Activated CD4-positive, alpha-beta T cell treated with anti-CD3 and anti-CD28 coated beads, Interleukin-2, amount 10 ng/mL, durations not matched to agents 7 days and 5 days (primary cell): ENCODE data around the gene S100A5. TPM values are rescaled to one million over a fixed set of nuclear protein-coding genes. Genes with fewer than 3 reads are reported as not detected.
"Not testable (repeated sequence)": the region's sequence is repeated elsewhere in the genome, so short reads cannot be mapped to it uniquely, and the experiment has no call there.

Experiments
- CTCF ChIA-PET: fragments of 350-600 bp; sonication (Branson Sonifier 250); formaldehyde crosslinking; loops from one replicate; lab custom pipeline; 2021; ENCODE audit warnings: antibody characterized with exemption; lab: Charles Lee
- POLR2A ChIA-PET: fragments of 350-600 bp; sonication (Branson Sonifier 250); formaldehyde crosslinking; loops from one replicate; lab custom pipeline; 2021; ENCODE audit warnings: antibody characterized with exemption; lab: Charles Lee
- DNase-seq: peaks from one replicate; pipeline ENCODE4 v3.0.0-alpha.2; 2020
- H3K27ac Mint-ChIP-seq: one replicate; pipeline ENCODE4 v1.8.0; 2021; ENCODE audit warnings: mild to moderate bottlenecking, moderate library complexity, mixed read lengths
- H3K27me3 Mint-ChIP-seq: one replicate; pipeline ENCODE4 v1.8.0; 2021; ENCODE audit warnings: mixed read lengths
- H3K36me3 Mint-ChIP-seq: one replicate; pipeline ENCODE4 v1.8.0; 2021; ENCODE audit warnings: low read depth, mixed read lengths
- H3K4me1 Mint-ChIP-seq: one replicate; pipeline ENCODE4 v1.8.0; 2021; ENCODE audit warnings: mixed read lengths
- H3K4me3 Mint-ChIP-seq: one replicate; pipeline ENCODE4 v1.8.0; 2021; ENCODE audit warnings: mild to moderate bottlenecking, moderate library complexity, mixed read lengths
- H3K9me3 Mint-ChIP-seq: one replicate; pipeline ENCODE4 v1.8.0; 2021; ENCODE audit warnings: mixed read lengths
- total RNA-seq, 2 experiments: library from RNA; stranded (reverse); gene quantifications; one replicate each; pipeline ENCODE4 v1.2.3, GENCODE V29; 2021

Gene S100A5
- total RNA-seq, 2 experiments from 2014 or later, result 3.0 to 3.8 TPM

DNA sequence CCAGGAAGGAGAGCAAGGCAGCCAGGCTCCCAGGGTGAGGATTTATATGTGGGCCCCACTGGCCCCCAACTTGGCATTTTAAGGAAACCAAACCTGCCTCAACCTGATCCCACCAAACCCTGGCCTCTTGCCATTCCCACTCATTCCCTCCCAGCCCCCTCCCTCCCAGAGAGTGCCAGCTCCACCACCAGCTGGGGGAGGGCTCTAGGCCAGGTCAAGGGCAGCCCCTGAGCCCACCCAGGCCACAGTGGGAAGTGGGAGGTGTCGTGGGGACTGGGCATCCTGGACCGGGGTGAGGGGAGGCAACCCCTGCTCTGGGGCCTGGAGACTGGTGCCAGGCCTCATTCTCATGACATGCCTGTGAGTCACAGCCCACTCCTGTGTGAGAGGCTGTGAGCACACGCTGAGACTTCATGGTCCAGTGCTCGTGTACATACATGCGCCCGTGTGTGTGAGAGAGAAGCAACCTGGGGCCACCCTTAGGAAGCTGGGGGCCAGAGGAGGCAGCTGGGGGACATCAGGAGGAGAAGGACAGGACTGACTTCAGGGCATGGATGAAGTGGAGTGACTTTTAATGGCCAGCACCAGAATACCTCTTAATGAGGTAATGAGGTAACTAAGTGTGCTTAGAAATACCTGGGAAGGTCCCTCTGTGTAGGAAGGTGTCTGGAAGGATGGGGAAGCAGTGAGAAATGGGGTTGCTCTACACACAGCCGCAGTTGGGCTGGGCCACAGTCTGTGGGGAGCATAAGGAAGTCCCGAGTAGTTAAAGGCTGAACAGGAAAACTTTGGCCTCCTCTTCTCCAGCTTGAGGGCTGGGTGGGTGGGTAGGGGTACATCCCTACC, 25.0 kb upstream of the S100A5 start, which contains the start of gene S100A2:
TSS of gene S100A2 (minus strand) at position 316 of the 846 bp plus-strand sequence. CDS start 1,967 bp downstream, outside the sequence.
- CTCF ChIA-PET, result interaction anchor here (0.9 to 3.6 kb wide), 8 partner anchors 13 to 56 kb away, joined by 3 to 16 read pairs (median 9); partner anchors contain the start of genes S100A4, S100A5 and S100A6
- H3K9me3 Mint-ChIP-seq, result no peaks in the 10 kb centered on the region
- POLR2A ChIA-PET, result interaction anchor here (0.6 to 1.9 kb wide), 3 partner anchors 21 to 135 kb away, joined by 5 to 8 read pairs (median 7); partner anchors contain the start of gene S100A4
- H3K27me3 Mint-ChIP-seq, result no peaks in the 10 kb centered on the region
- H3K4me3 Mint-ChIP-seq, result peak within 1 kb of the TSS; percentile 47
- peaks cover 40% of the 10 kb centered on the region for H3K4me1 Mint-ChIP-seq
- no peak for DNase-seq
- H3K36me3 Mint-ChIP-seq, result no peaks in the 10 kb centered on the region
- H3K27ac Mint-ChIP-seq, result peak within 1 kb of the TSS; percentile 99

DNA sequence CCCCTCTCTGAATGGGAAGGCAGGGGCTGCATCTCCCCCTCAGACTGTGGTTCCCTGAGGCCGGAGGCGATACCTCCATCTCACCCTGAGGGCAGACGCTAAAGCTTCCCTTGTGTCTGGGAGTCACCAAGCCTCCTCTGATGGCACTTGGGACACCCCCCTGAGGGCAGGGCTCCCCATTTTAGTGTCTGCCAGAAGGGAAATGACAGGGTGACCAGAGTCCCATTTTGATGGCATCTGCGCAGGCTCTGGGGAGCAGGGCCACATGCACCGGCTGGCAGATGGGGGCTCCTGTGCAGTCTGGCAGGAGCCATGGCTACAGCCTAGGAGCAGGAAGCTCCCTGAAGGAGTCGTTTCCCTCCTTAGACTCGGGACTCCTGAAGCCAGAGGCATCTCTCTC, 23.3 kb upstream of the S100A5 start:
- Mint-ChIP-seq H3K9me3 (no peaks in the 10 kb centered on the region), H3K4me3 (no peak overlapping the region), H3K4me1 (peaks cover 36% of the 10 kb centered on the region), H3K36me3 (no peaks in the 10 kb centered on the region), H3K27ac (no peak overlapping the region), H3K27me3 (no peaks in the 10 kb centered on the region)
- ChIA-PET CTCF (interaction anchor here (0.9 to 3.6 kb wide), 5 partner anchors 8 to 53 kb away, joined by 4 to 16 read pairs (median 4); partner anchors contain the start of gene S100A5), POLR2A (no interaction called here)
- no peak for DNase-seq

DNA sequence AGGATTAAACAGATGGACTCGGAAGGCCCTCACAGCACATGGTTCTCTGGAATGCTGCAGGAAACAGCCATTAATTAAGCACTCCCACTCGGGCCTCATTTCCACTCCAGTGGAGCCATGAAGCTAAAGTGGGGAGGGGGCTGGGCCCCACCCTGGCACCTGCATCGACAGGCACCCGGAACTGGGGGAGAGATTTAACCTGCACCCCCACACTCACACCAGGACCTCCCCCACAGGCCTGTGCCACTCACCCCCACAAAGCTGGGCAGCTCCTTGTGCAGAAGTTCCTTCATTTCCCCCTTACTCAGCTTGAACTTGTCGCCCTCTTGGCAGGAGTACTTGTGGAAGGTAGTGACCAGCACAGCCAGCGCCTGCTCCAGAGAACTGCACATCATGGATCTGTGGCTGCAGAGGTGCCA, 22.8 kb upstream of the S100A5 start:
- peak overlapping the region; percentile 57 for H3K27ac Mint-ChIP-seq
- DNase-seq, result no peak
- no peaks in the 10 kb centered on the region for H3K27me3 Mint-ChIP-seq
- no peaks in the 10 kb centered on the region for H3K36me3 Mint-ChIP-seq
- no peaks in the 10 kb centered on the region for H3K9me3 Mint-ChIP-seq
- peaks cover 32% of the 10 kb centered on the region for H3K4me1 Mint-ChIP-seq
- ChIA-PET POLR2A (no interaction called here), CTCF (interaction anchor here (0.9 to 3.6 kb wide), 5 partner anchors 9 to 53 kb away, joined by 4 to 16 read pairs (median 4); partner anchors contain the start of gene S100A5)
- no peak overlapping the region for H3K4me3 Mint-ChIP-seq

DNA sequence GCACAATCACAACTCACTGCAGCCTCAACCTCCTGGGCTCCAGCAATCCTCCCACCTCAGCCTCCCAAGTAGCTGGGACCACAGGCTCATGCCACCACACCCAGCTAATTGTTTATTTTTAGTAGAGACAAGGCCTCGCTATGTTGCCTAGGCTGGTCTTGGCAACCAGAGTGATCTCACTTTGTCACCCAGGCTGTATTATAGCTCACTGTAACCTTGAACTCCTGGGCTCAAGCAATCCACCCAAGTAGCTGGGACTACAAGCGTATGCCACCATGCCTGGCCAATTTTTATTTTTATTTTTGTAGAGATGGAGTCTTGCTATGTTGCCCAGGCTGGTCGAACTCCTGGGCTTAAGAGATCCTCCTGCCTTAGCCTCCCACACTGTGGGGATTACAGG, 21.3 kb upstream of the S100A5 start:
- H3K27me3 Mint-ChIP-seq, H3K27ac Mint-ChIP-seq, H3K36me3 Mint-ChIP-seq, H3K9me3 Mint-ChIP-seq, H3K4me3 Mint-ChIP-seq, POLR2A ChIA-PET, DNase-seq: not testable (repeated sequence)
- H3K4me1 Mint-ChIP-seq, result peaks cover 20% of the 10 kb centered on the region
- CTCF ChIA-PET, result interaction anchor here (1.2 to 4.5 kb wide), 5 partner anchors 12 to 29 kb away, joined by 5 to 24 read pairs (median 10); partner anchors contain the start of genes S100A3, S100A5 and S100A6

DNA sequence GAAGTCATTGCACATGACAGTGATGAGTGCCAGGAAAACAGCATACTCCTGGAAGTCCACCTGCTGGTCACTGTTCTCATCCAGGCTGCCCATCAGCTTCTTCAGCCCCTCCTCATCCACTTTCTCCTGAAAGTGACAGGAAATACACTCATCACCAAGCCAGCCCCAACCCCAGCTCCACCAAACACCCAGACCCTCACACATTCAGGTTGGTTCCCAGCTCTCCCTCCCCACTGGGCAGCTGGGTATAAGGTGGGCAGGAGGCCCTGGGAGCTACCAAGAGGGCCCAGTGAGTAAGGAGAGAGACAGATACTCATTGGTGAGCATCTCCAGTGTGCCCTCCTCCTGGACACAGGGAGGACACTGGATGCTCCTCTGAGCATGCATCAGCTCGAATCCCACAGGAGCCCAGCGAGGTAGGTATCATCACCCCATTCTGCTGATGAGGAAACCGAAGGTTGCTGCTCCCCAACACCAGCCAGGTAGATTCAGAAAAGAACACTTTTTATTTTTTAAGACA, 20.8 kb upstream of the S100A5 start:
- ChIA-PET POLR2A (no interaction called here), CTCF (interaction anchor here (0.5 to 4.5 kb wide), 8 partner anchors 11 to 45 kb away, joined by 3 to 24 read pairs (median 5); partner anchors contain the start of genes S100A3, S100A5 and S100A6)
- Mint-ChIP-seq H3K4me1 (peaks cover 15% of the 10 kb centered on the region), H3K9me3 (no peaks in the 10 kb centered on the region), H3K36me3 (no peaks in the 10 kb centered on the region), H3K4me3 (no peak overlapping the region), H3K27me3 (no peaks in the 10 kb centered on the region), H3K27ac (peak overlapping the region; percentile 19)
- DNase-seq, result no peak

DNA sequence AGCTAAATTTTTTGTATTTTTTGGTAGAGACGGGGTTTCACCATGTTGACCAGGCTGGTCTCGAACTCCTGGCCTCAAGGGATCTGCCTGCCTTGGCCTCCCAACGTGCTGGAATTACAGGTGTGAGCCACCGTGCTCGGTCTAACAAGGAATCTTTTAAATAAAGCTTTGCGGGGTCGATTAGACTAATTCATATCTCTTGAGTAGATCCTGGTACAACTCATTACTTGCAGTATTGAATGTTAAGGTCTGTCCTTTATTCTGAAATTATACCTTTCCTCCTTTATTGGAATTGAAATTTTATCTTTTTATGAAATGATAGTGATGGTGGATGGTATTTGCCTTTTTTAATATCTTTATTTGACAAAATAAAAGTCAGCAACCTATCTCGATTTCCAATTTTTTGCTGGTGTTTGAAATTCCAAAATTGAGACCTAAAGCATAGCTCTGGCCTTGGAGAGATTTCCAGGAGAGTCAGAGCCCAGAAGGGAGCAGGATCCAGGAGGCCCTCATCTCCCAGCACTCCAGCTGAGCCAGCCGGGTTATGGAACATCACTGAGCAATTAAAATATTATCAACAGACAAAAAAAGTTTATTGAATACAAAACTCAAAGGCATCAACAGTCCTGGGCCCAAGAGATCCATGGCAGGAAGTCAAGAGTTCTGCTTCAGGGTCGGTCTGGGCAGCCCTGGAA, 20.2 kb upstream of the S100A5 start:
- ChIA-PET POLR2A (no interaction called here), CTCF (interaction anchor here (0.5 to 4.5 kb wide), 7 partner anchors 11 to 45 kb away, joined by 3 to 24 read pairs (median 5); partner anchors contain the start of genes S100A3 and S100A5)
- H3K4me3 Mint-ChIP-seq, result no peak overlapping the region
- H3K27ac Mint-ChIP-seq, result no peak overlapping the region
- DNase-seq, result no peak
- H3K27me3 Mint-ChIP-seq, result no peaks in the 10 kb centered on the region
- H3K4me1 Mint-ChIP-seq, result peaks cover 10% of the 10 kb centered on the region
- H3K9me3 Mint-ChIP-seq, result no peaks in the 10 kb centered on the region
- H3K36me3 Mint-ChIP-seq, result no peaks in the 10 kb centered on the region

DNA sequence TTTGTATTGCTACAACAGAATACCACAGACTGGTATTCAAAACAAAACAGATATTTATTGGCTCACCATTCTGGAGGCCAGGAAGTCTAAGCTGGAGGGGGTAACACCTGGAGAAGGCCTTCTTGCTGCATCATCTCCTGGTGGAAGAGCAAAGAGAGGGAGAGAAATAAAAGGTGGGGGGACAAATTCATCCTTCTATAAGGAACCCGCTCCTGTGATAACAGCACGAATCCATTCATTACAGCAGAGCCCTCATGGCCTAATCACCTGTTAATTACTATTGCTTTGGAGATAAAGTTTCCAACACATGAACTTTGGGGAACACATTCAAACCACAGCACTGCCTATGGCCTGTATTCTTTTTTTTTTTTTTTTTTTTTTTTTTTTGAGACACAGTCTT, 19.5 kb upstream of the S100A5 start:
- Mint-ChIP-seq H3K36me3 (no peaks in the 10 kb centered on the region), H3K9me3 (no peaks in the 10 kb centered on the region), H3K4me3 (no peak overlapping the region), H3K27me3 (no peaks in the 10 kb centered on the region), H3K27ac (no peak overlapping the region), H3K4me1 (peaks cover 3% of the 10 kb centered on the region)
- no peak for DNase-seq
- POLR2A ChIA-PET, result no interaction called here
- CTCF ChIA-PET, result interaction anchor here (0.6 to 4.5 kb wide), 7 partner anchors 10 to 51 kb away, joined by 3 to 24 read pairs (median 5); partner anchors contain the start of genes S100A3 and S100A6

DNA sequence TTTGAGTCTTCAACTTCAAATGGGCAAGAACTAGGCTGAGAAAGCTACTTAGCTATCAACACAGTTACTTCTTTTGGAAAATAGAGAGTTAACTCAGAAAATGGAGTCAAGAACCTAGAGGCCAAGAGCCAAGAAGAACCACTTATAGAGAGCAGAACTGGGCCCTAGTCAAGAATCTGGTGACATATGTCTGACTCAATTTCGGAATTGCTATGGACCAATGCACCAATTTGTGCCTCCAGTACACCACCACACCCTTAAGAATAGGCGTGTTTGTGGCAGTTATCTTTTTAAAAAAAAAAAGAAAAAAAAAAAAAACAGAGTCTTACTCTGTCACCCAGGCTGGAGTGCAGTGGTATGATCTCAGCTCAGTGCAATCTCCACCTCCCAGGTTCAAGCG, 17.1 kb upstream of the S100A5 start:
- H3K27me3 Mint-ChIP-seq, result no peaks in the 10 kb centered on the region
- H3K4me1 Mint-ChIP-seq, result peaks cover 10% of the 10 kb centered on the region
- ChIA-PET CTCF (interaction anchor here (0.6 to 1.4 kb wide), 3 partner anchors 14 to 63 kb away, joined by 3 to 6 read pairs (median 3); no protein-coding TSS in a partner anchor), POLR2A (interaction anchor here (0.6 kb wide), 1 partner anchor 38 kb away, joined by 5 read pairs; no protein-coding TSS in a partner anchor)
- H3K9me3 Mint-ChIP-seq, result no peaks in the 10 kb centered on the region
- H3K36me3 Mint-ChIP-seq, result no peaks in the 10 kb centered on the region
- no peak overlapping the region for H3K4me3 Mint-ChIP-seq
- no peak overlapping the region for H3K27ac Mint-ChIP-seq
- no peak for DNase-seq

DNA sequence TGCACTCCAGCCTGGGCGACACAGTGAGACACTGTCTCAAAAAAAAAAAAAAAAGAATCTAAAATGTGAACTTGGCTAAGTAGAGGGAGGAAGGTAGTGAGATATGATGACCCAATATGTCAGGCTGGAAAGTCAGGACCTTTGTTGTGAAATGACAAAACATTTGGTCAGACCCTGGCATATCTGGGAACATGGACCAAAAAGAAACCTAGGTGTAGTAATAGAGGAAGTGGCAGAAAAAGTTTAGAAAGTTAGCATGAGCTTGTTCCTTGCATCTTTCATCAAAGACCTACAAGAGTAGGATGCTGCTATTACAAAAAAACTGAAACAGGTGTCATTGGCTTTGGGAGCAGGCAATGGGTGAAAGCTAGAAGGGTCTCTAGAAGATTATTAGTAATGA, 15.6 kb upstream of the S100A5 start:
- Mint-ChIP-seq H3K9me3 (no peaks in the 10 kb centered on the region), H3K4me3 (no peak overlapping the region), H3K36me3 (no peaks in the 10 kb centered on the region), H3K4me1 (peaks cover 8% of the 10 kb centered on the region), H3K27me3 (no peaks in the 10 kb centered on the region), H3K27ac (no peak overlapping the region)
- CTCF ChIA-PET, result interaction anchor here (0.7 to 1.3 kb wide), 3 partner anchors 10 to 16 kb away, joined by 3 to 4 read pairs (median 3); no protein-coding TSS in a partner anchor
- POLR2A ChIA-PET, result no interaction called here
- no peak for DNase-seq

DNA sequence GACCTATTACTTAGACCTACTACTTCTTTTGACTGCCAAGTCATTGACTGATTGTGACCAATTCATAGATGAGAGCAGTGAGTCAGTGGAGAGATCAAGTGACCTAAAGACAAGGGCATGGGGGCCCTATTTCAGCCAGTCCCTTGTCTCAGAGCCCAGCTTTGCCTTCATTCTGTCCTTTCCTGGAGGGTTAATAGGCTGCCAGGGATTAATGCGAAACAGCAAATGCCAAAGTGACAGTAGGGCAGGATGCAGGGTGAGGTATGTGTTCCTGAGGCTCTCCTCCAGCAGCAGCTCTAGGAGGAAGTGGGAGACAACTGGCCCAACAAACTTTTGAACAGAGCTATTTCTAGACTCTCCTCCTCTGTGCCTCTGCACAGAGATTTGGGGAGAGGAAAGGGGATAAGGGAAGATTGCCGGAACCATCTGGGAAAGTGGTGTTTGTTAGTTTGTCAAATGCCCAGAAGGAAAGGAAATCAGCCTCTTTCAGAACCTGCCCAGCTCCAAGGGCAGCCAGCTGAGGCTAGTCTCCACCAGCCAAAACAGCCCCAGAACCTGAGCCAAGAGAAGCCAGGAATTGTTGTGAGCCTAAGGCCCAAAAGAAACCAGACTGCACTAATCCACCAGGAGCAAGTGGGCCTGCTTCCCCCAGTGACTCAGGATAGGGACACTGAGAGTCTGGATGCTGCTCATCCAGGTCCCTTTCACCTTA, 13.3 kb upstream of the S100A5 start:
- Mint-ChIP-seq H3K36me3 (no peaks in the 10 kb centered on the region), H3K4me3 (no peak overlapping the region), H3K9me3 (no peaks in the 10 kb centered on the region), H3K27ac (no peak overlapping the region), H3K4me1 (peaks cover 9% of the 10 kb centered on the region), H3K27me3 (no peaks in the 10 kb centered on the region)
- ChIA-PET CTCF (interaction anchor here (0.6 to 3.6 kb wide), 8 partner anchors 9 to 369 kb away, joined by 3 to 16 read pairs (median 4); partner anchors contain the start of genes GATAD2B, S100A2, S100A4 and S100A5), POLR2A (interaction anchor here (0.6 to 0.7 kb wide), 2 partner anchors 9 to 74 kb away, joined by 3 read pairs; partner anchors contain the start of gene S100A1)
- no peak for DNase-seq

DNA sequence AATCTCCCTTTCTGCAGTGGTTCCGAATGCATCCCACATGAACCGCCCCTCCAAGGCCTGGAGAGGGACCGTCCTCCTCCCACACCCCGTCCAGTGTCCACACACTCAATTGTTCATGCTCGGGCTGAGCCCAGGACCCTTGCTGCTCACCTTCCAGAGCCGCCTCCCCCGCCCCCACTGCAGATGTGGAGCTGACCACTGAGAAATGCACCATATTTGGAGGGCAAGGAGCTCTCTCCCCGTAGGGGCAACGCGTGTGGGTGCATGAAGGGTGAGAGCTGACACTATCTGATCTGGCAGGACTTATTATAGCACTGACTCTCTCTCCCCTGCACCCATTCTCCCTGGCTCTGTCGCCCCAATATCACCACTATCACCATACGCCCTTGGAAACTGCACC, 12.4 kb upstream of the S100A5 start:
- Mint-ChIP-seq H3K4me1 (peaks cover 17% of the 10 kb centered on the region), H3K27me3 (no peaks in the 10 kb centered on the region), H3K27ac (no peak overlapping the region), H3K4me3 (no peak overlapping the region), H3K9me3 (no peaks in the 10 kb centered on the region), H3K36me3 (no peaks in the 10 kb centered on the region)
- ChIA-PET CTCF (interaction anchor here (1.1 to 3.6 kb wide), 6 partner anchors 8 to 43 kb away, joined by 3 to 16 read pairs (median 4); partner anchors contain the start of genes S100A2, S100A4, S100A5 and S100A6), POLR2A (no interaction called here)
- no peak for DNase-seq
